ENCODE results near the gene CRAT. TPM values are rescaled to one million over a fixed set of nuclear protein-coding genes. Genes with fewer than 3 reads are reported as not detected.
A peak's percentile ranks its signal among the peaks of the same experiment; 100 is the strongest.

CRAT gene
- total RNA-seq, 2 donors from 2014 or later, result 62.3 to 78.3 TPM

GRCh38 chr9:129109952-129110739 lies 447 bp downstream of the CRAT start:
- Histone ChIP-seq H3K9ac (ENCODE audit: low read depth in 2 of 2, low read length in 2 of 2) (peak overlapping the region; percentile 70 to 81), H3K9me3 (no peaks in the 10 kb centered on the region), H3K27ac (peak overlapping the region; percentile 73), H3K4me3 (peak overlapping the region; percentile 88), H3K27me3 (no peaks in the 10 kb centered on the region), H3K4me1 (peaks cover 14% of the 10 kb centered on the region), H3K36me3 (no peaks in the 10 kb centered on the region)
- intact Hi-C loops (cut with DNase I), result no loop called here
- DNase-seq, result peak; percentile 43
- TF ChIP-seq CTCF (IDR thresholded peaks at IDR 0.05), result no peak

GRCh38 chr9:129109537-129109903 lies 1.1 kb downstream of the CRAT start:
- Histone ChIP-seq H3K4me1 (peaks cover 14% of the 10 kb centered on the region), H3K27me3 (no peaks in the 10 kb centered on the region), H3K4me3 (peak overlapping the region; percentile 88), H3K9ac (ENCODE audit: low read depth in 2 of 2, low read length in 2 of 2) (peak overlapping the region in 1 of 2 donors; percentile 81), H3K27ac (no peak overlapping the region), H3K9me3 (no peaks in the 10 kb centered on the region), H3K36me3 (no peaks in the 10 kb centered on the region)
- intact Hi-C loops (cut with DNase I), result no loop called here
- no peak for TF ChIP-seq CTCF (IDR thresholded peaks at IDR 0.05)
- peak; percentile 50 for DNase-seq

- peaks cover 14% of the 10 kb centered on the region for H3K4me1 ChIP-seq
- peak overlapping the region in 1 of 2 donors; percentile 81 for H3K9ac ChIP-seq (ENCODE audit: low read depth in 2 of 2, low read length in 2 of 2)
- no peaks in the 10 kb centered on the region for H3K36me3 ChIP-seq
- TF ChIP-seq CTCF (IDR thresholded peaks at IDR 0.05), result no peak
- no peak overlapping the region for H3K27ac ChIP-seq
- H3K9me3 ChIP-seq, result no peaks in the 10 kb centered on the region
- no peaks in the 10 kb centered on the region for H3K27me3 ChIP-seq
- DNase-seq, result peak; percentile 86
- intact Hi-C loops (cut with DNase I), result no loop called here
- peak overlapping the region; percentile 88 for H3K4me3 ChIP-seq
Measured at GRCh38 chr9:129108805-129109536, 1.6 kb downstream of the CRAT start.

GRCh38 chr9:129108083-129108804 lies 2.3 kb downstream of the CRAT start:
- Histone ChIP-seq H3K4me3 (no peak overlapping the region), H3K27me3 (no peaks in the 10 kb centered on the region), H3K9ac (ENCODE audit: low read depth in 2 of 2, low read length in 2 of 2) (no peak overlapping the region), H3K36me3 (no peaks in the 10 kb centered on the region), H3K27ac (no peak overlapping the region), H3K4me1 (peaks cover 14% of the 10 kb centered on the region), H3K9me3 (no peaks in the 10 kb centered on the region)
- TF ChIP-seq CTCF (IDR thresholded peaks at IDR 0.05), result no peak
- intact Hi-C loops (cut with DNase I), result no loop called here
- no peak for DNase-seq

GRCh38 chr9:129107651-129108050 lies 2.9 kb downstream of the CRAT start:
- no peak overlapping the region for H3K4me3 ChIP-seq
- peaks cover 14% of the 10 kb centered on the region for H3K4me1 ChIP-seq
- no peaks in the 10 kb centered on the region for H3K9me3 ChIP-seq
- no peak overlapping the region for H3K9ac ChIP-seq (ENCODE audit: low read depth in 2 of 2, low read length in 2 of 2)
- no peak for TF ChIP-seq CTCF (IDR thresholded peaks at IDR 0.05)
- H3K36me3 ChIP-seq, result no peaks in the 10 kb centered on the region
- no peaks in the 10 kb centered on the region for H3K27me3 ChIP-seq
- no peak overlapping the region for H3K27ac ChIP-seq
- DNase-seq, result no peak
- intact Hi-C loops (cut with DNase I), result no loop called here

All from colonic mucosa (tissue), 4 donors.